ENCODE results near the gene SMAD7. TPM values are rescaled to one million over a fixed set of nuclear protein-coding genes. Genes with fewer than 3 reads are reported as not detected.

SMAD7 gene
- total and polyA plus RNA-seq, 10 of the 15 experiments (the other 5 are each of a cell fraction or from before 2014, with no cell fraction given): 1.3 to 22.5 (median 8.0) TPM

GRCh38 chr18:48955830-48956261, 5.1 kb upstream of the SMAD7 start:
- no peak overlapping the region for H3K9ac ChIP-seq (ENCODE audit: control insufficient read depth, insufficient read depth, low read length)
- H3K4me2 ChIP-seq (ENCODE audit: control insufficient read depth, insufficient read depth): no peak overlapping the region
- POLR2A ChIA-PET: no interaction called here
- FAIRE-seq (no peak), ATAC-seq (no peak), DNase-seq (ENCODE audit: low read depth, low spot score) (no peak)
- RAD21 ChIA-PET (ENCODE audit: unreplicated experiment): no interaction called here
- no peak for TF ChIP-seq SREBF2 (IDR thresholded peaks at IDR 0.05; ENCODE audit: low read length)
- TF ChIP-seq IRF4 (IDR thresholded peaks at IDR 0.05; ENCODE audit: low read depth, low read length): no peak
- no peak for TF ChIP-seq NFYB (IDR thresholded peaks at IDR 0.05; ENCODE audit: insufficient read depth, low read depth, low read length)
- no peak for TF ChIP-seq CHD1 (IDR thresholded peaks at IDR 0.05; ENCODE audit: low read depth, low read length)
- no peak for TF ChIP-seq USF2 (IDR thresholded peaks at IDR 0.05; ENCODE audit: borderline replicate concordance, low read depth, low read length)
- TF ChIP-seq PRDM15 (CRISPR knock-in tag; IDR thresholded peaks at IDR 0.05): no peak
- no peak for TF ChIP-seq RUNX3 (IDR thresholded peaks at IDR 0.05; ENCODE audit: low read length)
- TF ChIP-seq BCL11A (IDR thresholded peaks at IDR 0.05; ENCODE audit: low read depth, low read length): no peak
- TF ChIP-seq NFIC (IDR thresholded peaks at IDR 0.05; ENCODE audit: low read depth, low read length): no peak
- in situ Hi-C loops (cut with MboI) (no loop called here), intact Hi-C loops (cut with micrococcal nuclease; ENCODE audit: unreplicated experiment) (loop anchor here (10.0 kb wide), 1 partner anchor 1329 kb away; the partner anchor contains the start of genes CXXC1 and MBD1)
- 75% methylated on average over 7 of the region's 7 CpGs for WGBS (ENCODE audit: insufficient coverage, insufficient replicate concordance, low lambda C conversion rate, missing lambda C conversion rate)
- peaks cover 9% of the 10 kb centered on the region for H3K79me2 ChIP-seq (ENCODE audit: control insufficient read depth, insufficient read depth, low read length)
- no peaks in the 10 kb centered on the region for H3K36me3 ChIP-seq (ENCODE audit: control insufficient read depth in 2 of 2, insufficient read depth in 2 of 2, low read length in 1 of 2)
- no peaks in the 10 kb centered on the region for H3K27me3 ChIP-seq (replicated peaks in 1 of 2; ENCODE audit: control insufficient read depth in 2 of 2, insufficient read depth in 2 of 2, low read length in 1 of 2)
- H2AFZ ChIP-seq (ENCODE audit: control insufficient read depth, low read depth, low read length): no peak overlapping the region
- H4K20me1 ChIP-seq (ENCODE audit: control insufficient read depth, insufficient read depth): no peaks in the 10 kb centered on the region
- no peak overlapping the region for H3K4me3 ChIP-seq
- H3K9me3 ChIP-seq (replicated peaks; ENCODE audit: control insufficient read depth, insufficient read depth, low read length): no peaks in the 10 kb centered on the region
- BruUV-seq (replicated peaks): no TSS peak
- H3K4me1 ChIP-seq (ENCODE audit: control insufficient read depth, insufficient read depth, low read length): no peaks in the 10 kb centered on the region
- no peak overlapping the region for H3K27ac ChIP-seq (ENCODE audit: control insufficient read depth, insufficient read depth)
- CTCF ChIA-PET: interaction anchor here (1.1 kb wide), 1 partner anchor 43 kb away, joined by 3 read pairs; no protein-coding TSS in a partner anchor
- SMC1A ChIA-PET (ENCODE audit: uncharacterized antibody, unreplicated experiment): interaction anchor here (0.6 to 1.3 kb wide), 3 partner anchors 29 to 235 kb away, joined by 3 read pairs; no protein-coding TSS in a partner anchor
